Epithelial cell of proximal tubule (primary cell): ENCODE data around the gene SLC44A4. TPM values are rescaled to one million over a fixed set of nuclear protein-coding genes. Genes with fewer than 3 reads are reported as not detected.
"Not testable (repeated sequence)": the region's sequence is repeated elsewhere in the genome, so short reads cannot be mapped to it uniquely, and the experiment has no call there.

Source experiments
- DNase-seq: peaks from one replicate; pipeline ENCODE4 v3.0.0-alpha.2; 2011; ENCODE audit warnings: low read depth
- H3K4me3 ChIP-seq: 2 replicates; pipeline ENCODE4 v1.5.1; 2011; ENCODE audit warnings: low read depth, mild to moderate bottlenecking, low read length
- total RNA-seq: library from RNA; depleted of rRNA; stranded (reverse); fragments of >200 nt; gene quantifications from 2 replicates; pipeline ENCODE4 v1.2.3, GENCODE V29; 2015
- TF ChIP-seq, protein P1 (sequence below): conservative IDR thresholded peaks from 2 replicates; pipeline ENCODE4 v1.5.1; 2012; ENCODE audit warnings: low read depth, mild to moderate bottlenecking, low read length

Gene SLC44A4
- total RNA-seq, 1 donor from 2014 or later, result 24.0 TPM

- TF ChIP-seq, protein P1, sequence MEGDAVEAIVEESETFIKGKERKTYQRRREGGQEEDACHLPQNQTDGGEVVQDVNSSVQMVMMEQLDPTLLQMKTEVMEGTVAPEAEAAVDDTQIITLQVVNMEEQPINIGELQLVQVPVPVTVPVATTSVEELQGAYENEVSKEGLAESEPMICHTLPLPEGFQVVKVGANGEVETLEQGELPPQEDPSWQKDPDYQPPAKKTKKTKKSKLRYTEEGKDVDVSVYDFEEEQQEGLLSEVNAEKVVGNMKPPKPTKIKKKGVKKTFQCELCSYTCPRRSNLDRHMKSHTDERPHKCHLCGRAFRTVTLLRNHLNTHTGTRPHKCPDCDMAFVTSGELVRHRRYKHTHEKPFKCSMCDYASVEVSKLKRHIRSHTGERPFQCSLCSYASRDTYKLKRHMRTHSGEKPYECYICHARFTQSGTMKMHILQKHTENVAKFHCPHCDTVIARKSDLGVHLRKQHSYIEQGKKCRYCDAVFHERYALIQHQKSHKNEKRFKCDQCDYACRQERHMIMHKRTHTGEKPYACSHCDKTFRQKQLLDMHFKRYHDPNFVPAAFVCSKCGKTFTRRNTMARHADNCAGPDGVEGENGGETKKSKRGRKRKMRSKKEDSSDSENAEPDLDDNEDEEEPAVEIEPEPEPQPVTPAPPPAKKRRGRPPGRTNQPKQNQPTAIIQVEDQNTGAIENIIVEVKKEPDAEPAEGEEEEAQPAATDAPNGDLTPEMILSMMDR, result peak; percentile 50
- DNase-seq, result no peak
- peak overlapping the region; percentile 88 for H3K4me3 ChIP-seq
Observed at GRCh38 chr6:31829633-31830283, 49.0 kb downstream of the SLC44A4 start.

- peak; percentile 98 for DNase-seq
- peak within 1 kb of the TSS; percentile 74 for H3K4me3 ChIP-seq
- TF ChIP-seq, protein P1, result no peak
Observed at GRCh38 chr6:31827286-31828079, 51.3 kb downstream of the SLC44A4 start, which contains the start of gene HSPA1B. Gene HSPA1B, plus strand, starts transcription at chr6:31827738. Its CDS starts 213 bp downstream, at chr6:31827951.

GRCh38 chr6:31826793-31827285 lies 52.0 kb downstream of the SLC44A4 start:
- DNase-seq, result no peak
- TF ChIP-seq, protein P1, result no peak
- peak overlapping the region; percentile 54 for H3K4me3 ChIP-seq

DNA sequence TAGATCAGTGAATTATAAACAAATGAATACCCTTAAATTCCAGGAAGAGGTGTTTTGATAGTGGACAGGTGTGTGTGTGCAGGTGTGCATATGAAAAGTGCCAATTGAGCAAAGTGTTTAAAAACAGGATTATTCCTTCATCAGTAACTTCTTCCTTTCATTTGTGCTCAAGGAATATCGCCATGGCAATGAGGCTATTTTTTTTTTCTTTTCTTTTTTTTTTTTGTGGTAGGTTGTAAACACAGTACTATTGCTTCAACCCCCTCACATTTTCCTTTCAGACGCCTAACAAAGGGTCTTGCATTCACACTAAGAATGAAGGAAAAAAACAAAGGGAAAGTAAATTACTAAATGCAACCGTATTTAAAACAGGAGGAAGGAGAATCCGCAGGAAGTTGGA lies 53.2 kb downstream of the SLC44A4 start:
- H3K4me3 ChIP-seq, result no peak overlapping the region
- TF ChIP-seq, protein P1, result no peak

GRCh38 chr6:31823592-31824196 lies 55.1 kb downstream of the SLC44A4 start:
- DNase-seq, H3K4me3 ChIP-seq: not testable (repeated sequence)

More for the DNA sequence above, 53.2 kb downstream of the SLC44A4 start:
- DNase-seq, result no peak

DNA sequence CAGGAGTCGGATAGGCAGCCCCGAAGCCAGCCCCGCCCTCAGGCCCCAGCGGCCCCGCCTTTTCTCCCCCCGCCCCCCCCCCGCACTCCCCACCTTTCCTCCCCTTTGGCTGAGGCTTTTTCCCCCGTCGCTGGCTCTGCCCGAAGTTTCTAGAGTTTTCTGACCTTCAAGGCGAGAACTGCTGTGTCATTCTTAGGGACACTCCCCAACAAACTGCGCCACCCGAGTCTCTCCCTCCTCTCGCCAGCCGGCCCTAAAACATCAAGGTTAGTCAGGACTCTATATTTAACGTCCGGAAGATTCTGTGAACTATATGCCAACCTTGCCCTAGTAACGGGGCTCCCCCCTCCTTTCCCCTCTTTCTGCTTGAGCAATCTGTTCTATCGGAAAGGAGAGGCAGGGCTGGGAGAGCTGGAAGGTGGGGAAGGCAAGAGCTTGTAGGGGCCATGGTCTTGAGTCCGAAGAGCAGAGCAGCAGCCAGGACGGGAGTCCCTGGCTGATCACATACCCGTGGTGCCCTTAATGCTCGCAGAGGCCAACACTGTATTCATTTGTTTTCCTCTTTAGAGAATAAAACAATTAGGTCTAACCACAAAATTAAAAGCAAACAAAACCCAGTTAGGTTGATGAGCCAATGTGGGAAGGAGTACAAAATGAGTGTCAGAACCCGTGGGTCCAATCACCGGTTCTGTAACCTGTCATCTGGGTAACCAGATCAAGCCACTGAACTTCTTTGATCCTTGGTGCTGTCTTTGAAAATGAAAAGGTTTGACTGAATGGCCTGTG lies 56.6 kb downstream of the SLC44A4 start:
- DNase-seq, result no peak
- H3K4me3 ChIP-seq, result peak overlapping the region; percentile 68
- TF ChIP-seq, protein P1, result no peak
